Common myeloid progenitor, CD34-positive (primary cell): ENCODE results near the gene PBX2.
"Not testable (repeated sequence)": the region's sequence is repeated elsewhere in the genome, so short reads cannot be mapped to it uniquely, and the experiment has no call there.

Experiments used
- CTCF ChIA-PET: fragments of 350-600 bp; sonication (Branson Sonifier 250); formaldehyde crosslinking; loops from one replicate; lab custom pipeline; 2021; ENCODE audit warnings: antibody characterized with exemption; lab: Charles Lee
- POLR2A ChIA-PET: fragments of 350-600 bp; sonication (Branson Sonifier 250); formaldehyde crosslinking; loops from one replicate; lab custom pipeline; 2021; ENCODE audit warnings: antibody characterized with exemption; lab: Charles Lee
- DNase-seq, 3 donors: peaks; one replicate each; pipeline versions ENCODE4 v3.0.0 to v3.0.0-alpha.2; 2013
- H3K27ac ChIP-seq, 2 experiments: 1 replicate in 1 of 2; 2 replicates in 1 of 2; pipeline ENCODE4 v1.7.0; 2013; ENCODE audit warnings: inconsistent platforms in 2 of 2, low read length in 2 of 2, mild to moderate bottlenecking in 2 of 2, low read depth in 1 of 2, moderate library complexity in 1 of 2; ENCODE audit not compliant: severe bottlenecking in 2 of 2, insufficient read depth in 1 of 2, poor library complexity in 1 of 2
- H3K27me3 ChIP-seq, 5 experiments: replicated peaks in 2 of 5; 1 replicate in 3 of 5; 2 replicates in 2 of 5; pipeline versions ENCODE4 v1.6.1 to v1.7.0; 2013; ENCODE audit warnings: low read length in 4 of 5, mild to moderate bottlenecking in 2 of 5, moderate library complexity in 2 of 5, inconsistent platforms in 1 of 5; ENCODE audit not compliant: insufficient read depth in 5 of 5, control insufficient read depth in 4 of 5
- H3K36me3 ChIP-seq, 4 experiments: 1 replicate in 2 of 4; 2 replicates in 2 of 4; pipeline versions ENCODE4 v1.6.1 to v1.7.0; 2013; ENCODE audit warnings: low read length in 3 of 4, control low read depth in 1 of 4, mild to moderate bottlenecking in 1 of 4; ENCODE audit not compliant: control insufficient read depth in 4 of 4, insufficient read depth in 4 of 4
- H3K4me1 ChIP-seq, 4 experiments: 1 replicate in 3 of 4; 2 replicates in 1 of 4; pipeline versions ENCODE4 v1.6.1 to v1.7.1; 2013; ENCODE audit warnings: low read length in 3 of 4, mild to moderate bottlenecking in 3 of 4, control low read depth in 1 of 4, inconsistent platforms in 1 of 4, moderate library complexity in 1 of 4; ENCODE audit not compliant: control insufficient read depth in 4 of 4, insufficient read depth in 4 of 4; ENCODE audit errors: control extremely low read depth in 1 of 4
- H3K4me3 ChIP-seq, 7 experiments: 1 replicate in 4 of 7; 2 replicates in 3 of 7; pipeline versions ENCODE4 v1.5.1 to v1.7.0; 2013; ENCODE audit warnings: mild to moderate bottlenecking in 7 of 7, low read length in 6 of 7, moderate library complexity in 6 of 7, inconsistent platforms in 2 of 7, low read depth in 2 of 7, control low read depth in 1 of 7; ENCODE audit not compliant: insufficient read depth in 4 of 7, control insufficient read depth in 1 of 7; ENCODE audit errors: extremely low read depth in 1 of 7
- H3K9me3 ChIP-seq, 5 experiments: 1 replicate in 4 of 5; 2 replicates in 1 of 5; pipeline versions ENCODE4 v1.6.1 to v1.7.1; 2013; ENCODE audit warnings: low read length in 4 of 5, mild to moderate bottlenecking in 2 of 5, inconsistent platforms in 1 of 5, low read depth in 1 of 5, moderate library complexity in 1 of 5; ENCODE audit not compliant: control insufficient read depth in 4 of 5, insufficient read depth in 2 of 5; ENCODE audit errors: control extremely low read depth in 1 of 5
- WGBS: methylation state at CpG from one replicate; pipeline ENCODE4 v1.1.5; 2013; ENCODE audit not compliant: insufficient coverage; 5-methylcytosine and 5-hydroxymethylcytosine counted together

PBX2 gene

GRCh38 chr6:32146687-32147086, 43.3 kb downstream of the PBX2 start:
- peaks cover 0 to 25% (median 10%) of the 10 kb centered on the region in 4 experiments for H3K4me1 ChIP-seq
- H3K27ac ChIP-seq = no peak overlapping the region
- no peak overlapping the region for H3K4me3 ChIP-seq
- WGBS = 75% methylated on average over 4 of the region's 4 CpGs
- ChIA-PET CTCF (interaction anchor here (0.9 to 1.6 kb wide), 2 partner anchors 10 to 17 kb away, joined by 4 read pairs; partner anchors contain the start of gene FKBPL), POLR2A (interaction anchor here (0.6 kb wide), 1 partner anchor 564 kb away, joined by 3 read pairs; no protein-coding TSS in a partner anchor)
- H3K9me3 ChIP-seq = no peaks in the 10 kb centered on the region
- DNase-seq = no peak
- H3K36me3 ChIP-seq = no peaks in the 10 kb centered on the region
- peaks cover 6 to 32% (median 24%) of the 10 kb centered on the region in 5 experiments for H3K27me3 ChIP-seq

GRCh38 chr6:32146287-32146686, 43.7 kb downstream of the PBX2 start:
- WGBS = 100% methylated on average over 1 of the region's 1 CpG
- ChIA-PET CTCF (interaction anchor here (0.9 to 1.6 kb wide), 2 partner anchors 10 to 16 kb away, joined by 4 read pairs; partner anchors contain the start of gene FKBPL), POLR2A (interaction anchor here (0.6 kb wide), 1 partner anchor 564 kb away, joined by 3 read pairs; no protein-coding TSS in a partner anchor)
- Histone ChIP-seq H3K36me3 (no peaks in the 10 kb centered on the region), H3K4me1 (peaks cover 0 to 21% (median 9%) of the 10 kb centered on the region in 4 experiments), H3K27me3 (peaks cover 5 to 32% (median 22%) of the 10 kb centered on the region in 5 experiments), H3K27ac (no peak overlapping the region), H3K4me3 (no peak overlapping the region), H3K9me3 (no peaks in the 10 kb centered on the region)
- DNase-seq = no peak

DNA sequence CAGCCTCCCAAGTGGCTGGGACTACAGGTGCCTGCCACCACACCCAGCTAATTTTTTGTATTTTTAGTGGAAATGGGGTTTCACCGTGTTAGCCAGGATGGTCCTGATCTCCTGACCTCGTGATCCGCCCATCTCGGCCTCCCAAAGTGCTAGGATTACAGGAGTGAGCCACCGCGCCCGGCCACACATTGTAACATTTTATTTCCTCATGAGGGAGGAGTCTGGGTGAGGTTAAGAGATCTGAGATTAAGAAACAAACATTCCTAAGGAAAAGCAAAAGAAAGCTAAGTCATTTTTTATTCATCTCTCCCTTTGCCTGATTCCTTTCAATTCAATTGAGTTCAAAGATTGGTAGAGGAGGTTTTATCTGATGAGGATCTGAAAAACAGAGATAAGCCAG, 45.8 kb downstream of the PBX2 start:
- H3K27ac ChIP-seq, DNase-seq, H3K9me3 ChIP-seq, H3K4me3 ChIP-seq, POLR2A ChIA-PET, H3K36me3 ChIP-seq: not testable (repeated sequence)
- CTCF ChIA-PET = interaction anchor here (1.0 to 2.1 kb wide), 3 partner anchors 13 to 51 kb away, joined by 4 to 8 read pairs (median 5); no protein-coding TSS in a partner anchor
- Histone ChIP-seq H3K27me3 (peaks cover 2 to 20% (median 10%) of the 10 kb centered on the region in 5 experiments), H3K4me1 (peaks cover 0 to 13% (median 8%) of the 10 kb centered on the region in 4 experiments)
- 92% methylated on average over 4 of the region's 7 CpGs for WGBS

DNA sequence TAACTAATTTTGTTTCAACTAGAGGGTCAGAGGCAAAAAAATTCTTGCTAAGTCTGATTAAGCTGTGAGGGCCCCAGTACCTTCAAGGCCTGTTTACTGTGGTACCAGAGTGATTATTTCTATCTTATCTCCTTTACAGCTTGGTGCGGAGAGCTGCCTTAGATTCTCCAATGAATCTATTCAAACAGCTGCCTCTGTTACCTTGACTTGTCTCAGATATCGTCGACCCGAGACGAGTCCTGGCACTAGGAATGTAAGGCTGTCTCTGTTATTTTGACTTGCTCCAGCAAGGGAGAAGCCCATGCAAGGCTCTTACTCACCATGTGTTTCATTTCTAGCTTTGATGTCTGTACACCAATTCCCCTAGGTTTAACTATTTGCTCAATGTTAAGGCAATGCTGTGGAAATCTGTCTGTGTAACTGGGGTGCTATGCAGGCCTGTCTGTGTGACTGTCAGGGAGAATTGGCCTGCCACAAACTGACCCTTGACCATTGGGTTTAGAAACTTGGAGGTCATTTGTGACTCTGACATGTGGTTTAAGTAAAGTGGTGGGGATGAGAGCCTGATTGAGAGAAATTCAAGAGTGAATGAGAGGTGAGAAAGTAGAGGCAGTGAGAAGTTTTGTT, 49.5 kb downstream of the PBX2 start:
- no peaks in the 10 kb centered on the region for H3K4me1 ChIP-seq
- CTCF ChIA-PET = interaction anchor here (0.6 kb wide), 1 partner anchor 798 kb away, joined by 3 read pairs; no protein-coding TSS in a partner anchor

GRCh38 chr6:32139590-32139989, 50.4 kb downstream of the PBX2 start:
- POLR2A ChIA-PET = no interaction called here
- CTCF ChIA-PET = no interaction called here
- WGBS = 87% methylated on average over 3 of the region's 5 CpGs
- Histone ChIP-seq H3K9me3 (no peaks in the 10 kb centered on the region), H3K27me3 (no peaks in the 10 kb centered on the region), H3K4me3 (no peak overlapping the region), H3K36me3 (no peaks in the 10 kb centered on the region), H3K27ac (no peak overlapping the region), H3K4me1 (no peaks in the 10 kb centered on the region)
- no peak for DNase-seq

More for the DNA sequence above, 49.5 kb downstream of the PBX2 start:
- WGBS = 89% methylated on average over 5 of the region's 5 CpGs
- Histone ChIP-seq H3K27ac (no peak overlapping the region), H3K27me3 (no peaks in the 10 kb centered on the region), H3K4me3 (no peak overlapping the region), H3K36me3 (no peaks in the 10 kb centered on the region), H3K9me3 (no peaks in the 10 kb centered on the region)
- no peak for DNase-seq
- POLR2A ChIA-PET = no interaction called here

- no peak for DNase-seq
- Histone ChIP-seq H3K27ac (no peak overlapping the region), H3K4me3 (no peak overlapping the region), H3K27me3 (peaks cover 0 to 5% (median 0%) of the 10 kb centered on the region in 5 experiments), H3K4me1 (no peaks in the 10 kb centered on the region), H3K9me3 (no peaks in the 10 kb centered on the region), H3K36me3 (no peaks in the 10 kb centered on the region)
- POLR2A ChIA-PET = no interaction called here
- CTCF ChIA-PET = interaction anchor here (0.9 to 1.0 kb wide), 2 partner anchors 12 to 20 kb away, joined by 3 to 4 read pairs; no protein-coding TSS in a partner anchor
These were observed 52.5 kb downstream of the PBX2 start for GRCh38 chr6:32137454-32137853.
